Measurements from ENCODE around the gene POMC.
"Not testable (repeated sequence)": the region's sequence is repeated elsewhere in the genome, so short reads cannot be mapped to it uniquely, and the experiment has no call there.

The POMC gene

GRCh38 chr2:25168256-25169072 is at the start of gene POMC:
TSS of gene POMC (minus strand) at chr2:25168580. CDS start at chr2:25164772, 3,808 bp downstream.
- DNase-seq (ENCODE audit: low spot score), result no peak

GRCh38 chr2:25218100-25218499 is 49.7 kb upstream of the POMC start:
- DNase-seq (ENCODE audit: low spot score), result no peak

- DNase-seq (ENCODE audit: low spot score), result no peak
Measured at GRCh38 chr2:25215948-25216679, 47.7 kb upstream of the POMC start.

GRCh38 chr2:25215232-25215631 is 46.9 kb upstream of the POMC start:
- DNase-seq (ENCODE audit: low spot score), result no peak

- DNase-seq (ENCODE audit: low spot score), result no peak
Measured at GRCh38 chr2:25213229-25213628, 44.8 kb upstream of the POMC start.

GRCh38 chr2:25210923-25211322 is 42.5 kb upstream of the POMC start:
- DNase-seq (ENCODE audit: low spot score), result not testable (repeated sequence)

GRCh38 chr2:25207078-25207545 is 38.7 kb upstream of the POMC start:
- no peak for DNase-seq (ENCODE audit: low spot score)

- DNase-seq (ENCODE audit: low spot score), result no peak
Measured at GRCh38 chr2:25204190-25204838, 35.9 kb upstream of the POMC start.

GRCh38 chr2:25202275-25202674 is 33.9 kb upstream of the POMC start:
- DNase-seq (ENCODE audit: low spot score), result no peak

GRCh38 chr2:25201794-25202193 is 33.4 kb upstream of the POMC start:
- no peak for DNase-seq (ENCODE audit: low spot score)

- no peak for DNase-seq (ENCODE audit: low spot score)
Measured at GRCh38 chr2:25201265-25201664, 32.9 kb upstream of the POMC start.

GRCh38 chr2:25198576-25198975 is 30.2 kb upstream of the POMC start:
- DNase-seq (ENCODE audit: low spot score), result no peak

- DNase-seq (ENCODE audit: low spot score), result no peak
Measured at GRCh38 chr2:25198209-25198525, 29.8 kb upstream of the POMC start.

- DNase-seq (ENCODE audit: low spot score), result no peak
Measured at GRCh38 chr2:25197336-25198208, 29.2 kb upstream of the POMC start.

- DNase-seq (ENCODE audit: low spot score), result no peak
Measured at GRCh38 chr2:25194576-25195122, 26.3 kb upstream of the POMC start.

GRCh38 chr2:25190536-25190935 is 22.2 kb upstream of the POMC start:
- DNase-seq (ENCODE audit: low spot score), result no peak

- no peak for DNase-seq (ENCODE audit: low spot score)
Measured at GRCh38 chr2:25188405-25188804, 20.0 kb upstream of the POMC start.

GRCh38 chr2:25187729-25188350 is 19.5 kb upstream of the POMC start:
- peak; percentile 6 for DNase-seq (ENCODE audit: low spot score)

GRCh38 chr2:25184254-25184653 is 15.9 kb upstream of the POMC start:
- no peak for DNase-seq (ENCODE audit: low spot score)

GRCh38 chr2:25178976-25179375 is 10.6 kb upstream of the POMC start:
- DNase-seq (ENCODE audit: low spot score), result no peak

GRCh38 chr2:25177211-25177611 is 8.8 kb upstream of the POMC start:
- DNase-seq (ENCODE audit: low spot score), result no peak
